ENCODE measurements around the gene NR5A1. TPM values are rescaled to one million over a fixed set of nuclear protein-coding genes. Genes with fewer than 3 reads are reported as not detected.

Gene NR5A1
- total RNA-seq, 4 donors from 2014 or later, result not detected

DNA sequence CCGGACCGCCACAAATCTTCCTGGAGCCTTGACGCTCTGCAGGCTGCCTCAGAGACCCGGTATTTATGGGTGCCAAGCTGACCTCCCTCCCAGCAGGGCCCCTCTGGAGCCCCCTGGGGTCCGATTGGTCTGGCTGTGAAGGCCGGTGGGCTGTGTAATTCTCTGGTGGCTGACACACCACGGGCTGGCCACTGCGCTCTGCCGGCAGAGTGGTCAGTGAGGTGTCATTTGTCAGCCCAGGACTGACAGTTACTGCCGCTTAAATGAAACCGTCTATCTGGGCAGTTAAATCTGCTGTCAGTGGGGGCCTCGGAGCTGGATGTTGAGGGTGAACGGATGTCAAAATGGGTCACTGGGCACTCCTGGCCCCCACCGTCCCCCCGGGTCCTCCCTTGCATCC lies 10.7 kb downstream of the NR5A1 start:
- intact Hi-C loops (cut with DNase I; ENCODE audit: low total_unique reads), result no loop called here
- Histone ChIP-seq H3K4me3 (no peak overlapping the region), H3K36me3 (no peaks in the 10 kb centered on the region), H3K4me1 (no peaks in the 10 kb centered on the region), H3K27me3 (peaks cover 37% of the 10 kb centered on the region), H3K9me3 (no peaks in the 10 kb centered on the region), H3K27ac (no peak overlapping the region)
- in situ Hi-C loops (cut with MboI; ENCODE audit: low pct_ligation_motif_present in 1 of 4, low pct_unique_long_range_greater_than_20kb in 1 of 4, low sequenced_read_pairs in 3 of 4), result no loop called here
- DNase-seq, result no peak
- TF ChIP-seq POLR2A (IDR thresholded peaks at IDR 0.05) (no peak), POLR2AphosphoS5 (IDR thresholded peaks at IDR 0.05) (no peak), EP300 (IDR thresholded peaks at IDR 0.05; ENCODE audit: low read depth) (no peak)
- TF ChIP-seq, protein P1, sequence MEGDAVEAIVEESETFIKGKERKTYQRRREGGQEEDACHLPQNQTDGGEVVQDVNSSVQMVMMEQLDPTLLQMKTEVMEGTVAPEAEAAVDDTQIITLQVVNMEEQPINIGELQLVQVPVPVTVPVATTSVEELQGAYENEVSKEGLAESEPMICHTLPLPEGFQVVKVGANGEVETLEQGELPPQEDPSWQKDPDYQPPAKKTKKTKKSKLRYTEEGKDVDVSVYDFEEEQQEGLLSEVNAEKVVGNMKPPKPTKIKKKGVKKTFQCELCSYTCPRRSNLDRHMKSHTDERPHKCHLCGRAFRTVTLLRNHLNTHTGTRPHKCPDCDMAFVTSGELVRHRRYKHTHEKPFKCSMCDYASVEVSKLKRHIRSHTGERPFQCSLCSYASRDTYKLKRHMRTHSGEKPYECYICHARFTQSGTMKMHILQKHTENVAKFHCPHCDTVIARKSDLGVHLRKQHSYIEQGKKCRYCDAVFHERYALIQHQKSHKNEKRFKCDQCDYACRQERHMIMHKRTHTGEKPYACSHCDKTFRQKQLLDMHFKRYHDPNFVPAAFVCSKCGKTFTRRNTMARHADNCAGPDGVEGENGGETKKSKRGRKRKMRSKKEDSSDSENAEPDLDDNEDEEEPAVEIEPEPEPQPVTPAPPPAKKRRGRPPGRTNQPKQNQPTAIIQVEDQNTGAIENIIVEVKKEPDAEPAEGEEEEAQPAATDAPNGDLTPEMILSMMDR (IDR thresholded peaks at IDR 0.05), result no peak
- WGBS, 2 donors (ENCODE audit: low coverage in 1 of 2), result 80% methylated on average over 15 of the region's 15 CpGs; no CpG with 5 or more reads in 1 of the 2 donors

DNA sequence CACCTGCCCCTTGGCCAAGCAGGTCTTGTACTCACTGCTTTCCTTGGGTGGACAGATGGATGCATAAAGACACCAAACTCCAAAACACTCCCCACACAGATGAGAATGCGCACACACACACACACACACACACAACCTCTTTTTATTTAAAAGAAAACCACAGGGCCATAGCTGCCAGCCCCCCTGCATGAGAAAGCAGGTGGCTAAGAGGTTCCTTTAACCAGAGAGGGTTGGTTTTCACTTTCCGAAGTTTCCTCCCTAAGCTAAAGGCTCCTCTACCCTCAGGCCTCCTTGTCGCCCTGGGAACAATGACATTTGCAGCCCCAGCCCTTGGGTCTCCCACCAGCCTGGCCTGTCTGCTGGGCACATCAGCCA lies 11.1 kb downstream of the NR5A1 start:
- Histone ChIP-seq H3K27me3 (peaks cover 33% of the 10 kb centered on the region), H3K36me3 (no peaks in the 10 kb centered on the region), H3K27ac (no peak overlapping the region), H3K4me3 (no peak overlapping the region), H3K9me3 (no peaks in the 10 kb centered on the region), H3K4me1 (no peaks in the 10 kb centered on the region)
- in situ Hi-C loops (cut with MboI; ENCODE audit: low pct_ligation_motif_present in 1 of 4, low pct_unique_long_range_greater_than_20kb in 1 of 4, low sequenced_read_pairs in 3 of 4) (no loop called here), intact Hi-C loops (cut with DNase I; ENCODE audit: low total_unique reads) (no loop called here)
- no peak for TF ChIP-seq POLR2AphosphoS5 (IDR thresholded peaks at IDR 0.05)
- TF ChIP-seq, protein P1 (IDR thresholded peaks at IDR 0.05), result no peak
- TF ChIP-seq EP300 (IDR thresholded peaks at IDR 0.05; ENCODE audit: low read depth), result no peak
- TF ChIP-seq POLR2A (IDR thresholded peaks at IDR 0.05), result no peak
- WGBS, 2 donors (ENCODE audit: low coverage in 1 of 2), result 70 to 83% methylated on average over 1 to 3 of the region's 3 CpGs
- DNase-seq, result no peak

DNA sequence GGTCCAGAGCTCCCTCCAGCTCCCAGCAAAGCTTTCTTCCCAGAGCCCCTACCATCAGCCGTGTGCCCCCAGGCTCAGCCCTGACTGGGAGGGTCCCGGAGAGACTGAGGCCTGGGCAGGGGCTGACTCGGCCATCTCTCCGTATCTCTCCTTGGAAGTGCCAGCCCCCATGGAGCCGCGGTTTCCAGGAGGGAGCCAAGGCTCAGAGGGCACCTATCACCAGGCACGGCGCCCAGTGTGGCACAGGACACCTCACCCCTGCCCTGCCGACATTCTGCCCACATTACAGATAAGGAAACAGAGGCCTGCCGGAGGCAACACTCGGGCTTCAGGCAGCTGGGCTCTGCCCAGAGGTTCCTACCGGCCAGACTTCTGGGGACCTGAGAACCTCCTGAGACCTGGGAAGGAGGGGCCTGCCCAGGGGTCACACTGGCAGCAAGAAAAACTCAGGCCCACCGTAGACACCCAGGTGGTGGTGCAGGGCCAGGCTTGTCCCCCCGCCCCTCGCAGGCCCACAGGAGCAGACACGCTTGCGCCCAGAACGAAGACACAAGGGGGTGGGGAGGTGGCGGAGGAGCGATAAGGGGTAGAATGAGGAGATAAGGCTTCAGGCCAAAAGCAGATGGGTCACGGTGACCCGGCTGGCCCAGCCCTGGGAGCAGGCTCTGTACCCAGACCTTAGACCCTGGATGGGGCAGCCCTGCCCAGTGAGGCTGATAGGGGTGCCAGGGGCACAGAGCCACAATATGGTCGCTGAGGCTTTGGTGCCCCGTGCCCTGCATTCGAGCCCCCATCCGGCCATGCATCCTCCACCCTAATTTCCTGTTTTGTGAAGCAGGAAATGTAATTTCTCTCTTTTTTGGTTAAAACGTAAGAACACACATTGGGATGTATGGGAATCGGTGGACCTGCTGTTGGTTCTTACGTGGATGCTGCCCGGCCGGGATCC lies 11.8 kb downstream of the NR5A1 start:
- intact Hi-C loops (cut with DNase I; ENCODE audit: low total_unique reads) (no loop called here), in situ Hi-C loops (cut with MboI; ENCODE audit: low pct_ligation_motif_present in 1 of 4, low pct_unique_long_range_greater_than_20kb in 1 of 4, low sequenced_read_pairs in 3 of 4) (no loop called here)
- Histone ChIP-seq H3K4me1 (no peaks in the 10 kb centered on the region), H3K9me3 (no peaks in the 10 kb centered on the region), H3K36me3 (no peaks in the 10 kb centered on the region), H3K4me3 (no peak overlapping the region), H3K27ac (no peak overlapping the region), H3K27me3 (peaks cover 31% of the 10 kb centered on the region)
- TF ChIP-seq, protein P1 (IDR thresholded peaks at IDR 0.05), result no peak
- no peak for TF ChIP-seq POLR2A (IDR thresholded peaks at IDR 0.05)
- no peak for TF ChIP-seq EP300 (IDR thresholded peaks at IDR 0.05; ENCODE audit: low read depth)
- TF ChIP-seq POLR2AphosphoS5 (IDR thresholded peaks at IDR 0.05), result no peak
- DNase-seq, result no peak
- WGBS, 2 donors (ENCODE audit: low coverage in 1 of 2), result 61 to 83% methylated on average over 5 to 25 of the region's 31 CpGs

DNA sequence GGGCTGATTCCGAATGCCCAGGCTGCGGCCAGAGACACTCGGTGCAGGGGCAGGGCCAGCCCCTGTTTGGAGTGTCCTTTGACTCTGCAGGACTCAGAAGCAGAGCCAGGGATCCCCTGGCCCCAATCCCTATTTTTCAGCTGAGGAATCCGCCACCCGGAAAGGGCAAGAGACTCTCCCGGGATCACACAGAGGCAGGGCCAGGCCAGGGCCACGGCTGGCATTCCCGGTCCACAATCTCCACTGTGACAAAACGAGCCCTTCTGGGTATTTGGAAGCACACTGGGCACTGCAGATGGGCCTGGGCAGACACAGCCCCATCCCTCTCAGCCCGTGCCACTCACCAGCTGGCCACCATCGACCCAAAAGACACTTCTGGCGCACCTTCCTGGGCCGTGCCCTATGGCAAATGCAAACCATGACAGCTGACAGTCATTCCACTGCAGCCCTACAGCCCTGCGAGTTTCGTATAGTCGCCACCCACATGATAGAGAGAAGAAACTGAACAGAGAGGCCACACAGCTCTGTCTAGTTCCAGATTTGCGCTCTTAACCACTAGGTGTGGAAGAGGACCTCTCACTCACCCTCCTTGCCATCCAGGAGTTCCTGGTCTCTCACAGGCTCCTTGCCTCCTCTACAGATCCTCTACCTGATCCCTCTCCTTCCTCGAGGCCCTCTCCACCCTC lies 13.3 kb downstream of the NR5A1 start:
- WGBS, 2 donors (ENCODE audit: low coverage in 1 of 2), result 73 to 80% methylated on average over 1 to 18 of the region's 18 CpGs
- Histone ChIP-seq H3K27ac (no peak overlapping the region), H3K27me3 (peaks cover 25% of the 10 kb centered on the region), H3K9me3 (no peaks in the 10 kb centered on the region), H3K36me3 (no peaks in the 10 kb centered on the region), H3K4me1 (no peaks in the 10 kb centered on the region), H3K4me3 (no peak overlapping the region)
- in situ Hi-C loops (cut with MboI; ENCODE audit: low pct_ligation_motif_present in 1 of 4, low pct_unique_long_range_greater_than_20kb in 1 of 4, low sequenced_read_pairs in 3 of 4) (no loop called here), intact Hi-C loops (cut with DNase I; ENCODE audit: low total_unique reads) (no loop called here)
- DNase-seq, result no peak
- TF ChIP-seq, protein P1 (IDR thresholded peaks at IDR 0.05), result no peak
- TF ChIP-seq POLR2AphosphoS5 (IDR thresholded peaks at IDR 0.05) (no peak), EP300 (IDR thresholded peaks at IDR 0.05; ENCODE audit: low read depth) (no peak), POLR2A (IDR thresholded peaks at IDR 0.05) (no peak)

Measured in transverse colon (tissue), 4 donors.